Omental fat pad (tissue), 4 donors: Measurements from ENCODE around the gene NAV2. TPM values are rescaled to one million over a fixed set of nuclear protein-coding genes. Genes with fewer than 3 reads are reported as not detected.

Experiments
- ATAC-seq: fragments of 150-250 bp; one replicate; pipeline ENCODE4 v1.9.1; 2016; ENCODE audit warnings: mild to moderate bottlenecking, moderate library complexity; ENCODE audit not compliant: low FRiP score
- DNase-seq: peaks from one replicate; pipeline ENCODE4 v3.0.0-alpha.2; 2019; ENCODE audit warnings: low spot score
- total RNA-seq, 4 donors: library from RNA; depleted of rRNA; stranded (reverse); fragments of >200 nt; gene quantifications; one replicate each; pipeline ENCODE4 v1.1.0, GENCODE V29; 2016
- TF ChIP-seq, protein P1 (sequence below), 3 donors: fragments of 450-650 bp; IDR thresholded peaks; one replicate each; pipeline ENCODE4 v1.5.1; 2016 to 2017; ENCODE audit warnings: antibody characterized with exemption in 3 of 3, mild to moderate bottlenecking in 3 of 3, moderate library complexity in 2 of 3

NAV2 gene
- total RNA-seq, 4 donors from 2014 or later = 6.3 to 41.6 (median 13.0) TPM

DNA sequence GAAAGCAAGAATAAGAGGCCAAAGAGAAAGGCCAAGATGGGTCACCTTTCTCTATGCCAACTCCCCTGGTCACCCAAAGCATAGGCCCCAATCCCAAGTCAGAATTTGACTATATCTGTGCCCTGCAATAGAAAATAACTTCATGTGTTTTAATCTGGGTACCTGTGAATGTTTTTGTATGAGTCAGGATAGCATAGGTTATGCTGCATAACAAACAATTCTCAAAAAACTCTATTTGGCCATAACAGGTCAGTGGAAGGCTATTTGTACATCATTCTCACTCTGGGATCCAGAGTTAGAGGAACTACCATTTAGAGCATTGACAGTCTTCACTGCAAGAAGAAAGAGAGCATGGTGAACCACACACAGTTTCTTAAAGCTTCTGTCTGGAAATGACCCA, 280.4 kb downstream of the NAV2 start:
- TF ChIP-seq, protein P1, sequence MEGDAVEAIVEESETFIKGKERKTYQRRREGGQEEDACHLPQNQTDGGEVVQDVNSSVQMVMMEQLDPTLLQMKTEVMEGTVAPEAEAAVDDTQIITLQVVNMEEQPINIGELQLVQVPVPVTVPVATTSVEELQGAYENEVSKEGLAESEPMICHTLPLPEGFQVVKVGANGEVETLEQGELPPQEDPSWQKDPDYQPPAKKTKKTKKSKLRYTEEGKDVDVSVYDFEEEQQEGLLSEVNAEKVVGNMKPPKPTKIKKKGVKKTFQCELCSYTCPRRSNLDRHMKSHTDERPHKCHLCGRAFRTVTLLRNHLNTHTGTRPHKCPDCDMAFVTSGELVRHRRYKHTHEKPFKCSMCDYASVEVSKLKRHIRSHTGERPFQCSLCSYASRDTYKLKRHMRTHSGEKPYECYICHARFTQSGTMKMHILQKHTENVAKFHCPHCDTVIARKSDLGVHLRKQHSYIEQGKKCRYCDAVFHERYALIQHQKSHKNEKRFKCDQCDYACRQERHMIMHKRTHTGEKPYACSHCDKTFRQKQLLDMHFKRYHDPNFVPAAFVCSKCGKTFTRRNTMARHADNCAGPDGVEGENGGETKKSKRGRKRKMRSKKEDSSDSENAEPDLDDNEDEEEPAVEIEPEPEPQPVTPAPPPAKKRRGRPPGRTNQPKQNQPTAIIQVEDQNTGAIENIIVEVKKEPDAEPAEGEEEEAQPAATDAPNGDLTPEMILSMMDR (IDR thresholded peaks at IDR 0.05) = no peak
- ATAC-seq (no peak), DNase-seq (no peak)

DNA sequence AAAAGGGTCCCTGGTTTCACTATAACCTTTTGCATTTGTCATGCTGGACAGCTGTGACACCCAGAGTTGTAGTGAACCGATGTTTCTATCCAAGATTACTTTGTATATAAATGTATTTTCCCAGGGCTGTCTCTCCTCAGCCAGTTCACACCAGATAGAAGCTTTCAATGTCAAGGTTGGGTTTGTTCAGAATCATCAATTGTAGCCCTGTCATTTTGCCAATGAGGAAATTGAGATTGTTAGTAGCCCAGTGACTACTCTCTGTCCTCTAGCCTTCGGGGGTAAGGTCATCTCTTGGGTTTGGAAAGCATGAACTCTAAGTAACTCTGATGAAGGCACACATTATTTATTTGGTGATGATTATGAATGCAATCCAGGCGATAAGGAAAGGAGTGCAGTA, 282.0 kb downstream of the NAV2 start:
- ATAC-seq (no peak), DNase-seq (no peak)
- TF ChIP-seq, protein P1 (IDR thresholded peaks at IDR 0.05) = no peak

DNA sequence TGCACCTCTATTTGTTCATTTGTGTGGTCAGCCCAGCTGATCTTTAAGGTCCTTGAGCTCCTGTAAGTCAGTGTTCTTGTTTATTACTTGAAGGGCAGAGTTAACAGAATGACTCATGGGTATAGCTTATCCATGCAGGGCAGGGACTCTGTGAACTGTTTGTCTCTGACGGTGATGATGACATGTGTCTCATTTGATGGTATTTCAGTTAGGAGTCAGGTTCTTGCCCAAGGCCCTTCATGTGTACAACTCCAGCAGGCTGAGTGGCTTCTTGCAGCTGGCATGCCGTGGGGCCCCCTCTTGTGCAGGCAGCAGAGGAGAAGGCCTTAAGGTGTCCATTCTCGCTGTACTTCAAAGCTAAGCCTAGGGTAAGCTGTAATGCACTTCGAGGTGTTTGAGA, 282.5 kb downstream of the NAV2 start:
- ATAC-seq = no peak
- no peak for DNase-seq
- TF ChIP-seq, protein P1 (IDR thresholded peaks at IDR 0.05) = no peak

DNA sequence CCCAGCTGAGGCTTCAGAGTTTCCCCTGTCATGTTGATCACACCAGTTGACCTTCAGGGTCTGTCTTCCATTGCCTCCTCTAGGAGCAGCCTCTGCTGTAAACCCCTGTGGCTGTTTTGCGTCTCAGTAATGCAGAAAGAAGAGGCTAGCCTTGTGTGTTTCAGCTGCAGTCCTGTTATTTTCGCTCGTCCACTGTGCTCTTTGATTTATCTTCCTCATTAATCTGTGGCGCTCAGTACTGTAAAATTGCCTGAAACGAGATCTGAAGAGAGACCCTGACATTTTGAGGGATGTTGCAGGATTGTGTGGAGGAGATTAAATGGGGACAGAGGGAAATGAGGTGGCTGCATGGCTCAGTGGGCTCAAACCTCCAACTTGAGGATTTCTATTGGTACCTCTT, 283.9 kb downstream of the NAV2 start:
- no peak for ATAC-seq
- DNase-seq = no peak
- TF ChIP-seq, protein P1 (IDR thresholded peaks at IDR 0.05) = no peak

DNA sequence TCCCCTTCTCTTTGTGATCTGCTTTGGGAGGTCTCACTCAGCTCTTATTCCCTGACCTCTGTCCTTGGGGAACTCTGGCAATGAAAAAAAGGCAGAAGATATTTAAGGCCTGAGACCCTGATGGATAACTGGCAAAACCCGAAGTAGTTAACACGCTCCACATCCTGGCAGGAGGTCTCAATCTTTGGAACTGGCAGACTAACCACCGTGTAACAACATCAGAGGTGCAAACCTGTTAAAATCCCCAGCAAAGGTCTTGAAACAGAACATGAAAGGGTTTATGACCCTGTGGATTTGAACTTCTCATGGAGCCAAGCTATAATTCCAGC, 287.3 kb downstream of the NAV2 start:
- TF ChIP-seq, protein P1 (IDR thresholded peaks at IDR 0.05) = no peak
- ATAC-seq (no peak), DNase-seq (no peak)

DNA sequence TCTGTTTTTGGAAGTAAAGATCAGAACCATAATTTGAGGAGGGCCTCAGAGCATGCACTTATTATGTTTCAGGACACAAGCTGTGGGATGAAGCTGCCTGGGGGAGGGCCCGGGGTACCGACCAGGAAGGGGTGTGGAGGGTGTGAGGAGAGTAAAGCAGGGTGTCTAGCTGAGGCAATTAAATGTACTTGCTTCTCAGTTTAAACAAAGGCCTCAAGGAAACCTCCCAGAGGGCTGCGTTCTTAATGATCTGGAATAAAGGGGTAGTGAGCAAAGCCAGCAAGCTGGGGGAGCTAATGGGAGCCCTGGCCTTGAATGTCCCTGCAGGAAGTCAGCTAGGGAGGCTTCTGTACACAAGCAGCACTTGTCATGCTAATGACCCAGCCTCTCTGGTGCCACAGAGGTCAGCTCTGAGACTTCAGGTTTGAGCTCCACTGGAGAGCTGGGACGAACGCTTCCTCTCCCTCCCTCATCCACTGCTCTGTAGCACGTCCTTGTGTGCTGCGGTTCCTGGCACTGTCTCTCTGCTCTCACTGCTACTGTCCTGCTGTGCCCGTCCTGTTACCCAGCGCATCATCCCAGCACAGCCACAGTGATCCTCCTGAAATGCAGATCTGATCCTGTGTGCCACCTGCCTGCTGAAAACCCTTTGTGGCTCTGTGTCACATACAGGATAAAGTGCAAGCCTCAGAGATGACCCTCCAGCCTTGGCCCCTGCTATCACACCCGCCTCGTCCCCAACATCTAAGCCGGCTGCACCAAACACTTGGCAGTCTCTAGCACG, 287.9 kb downstream of the NAV2 start:
- TF ChIP-seq, protein P1 (IDR thresholded peaks at IDR 0.05) = no peak
- ATAC-seq (no peak), DNase-seq (no peak)
